Endothelial cell of umbilical vein (primary cell): Measurements from ENCODE around the gene RELCH.

Source experiments
- CTCF ChIP-seq, 2 donors: IDR thresholded peaks; 1 replicate in 1 of 2; 2 replicates in 1 of 2; pipeline ENCODE4 v1.5.1; 2011; ENCODE audit warnings: low read length in 2 of 2, mild to moderate bottlenecking in 2 of 2, moderate library complexity in 2 of 2, control low read depth in 1 of 2, inconsistent platforms in 1 of 2, low read depth in 1 of 2; ENCODE audit not compliant: insufficient read depth in 1 of 2; ENCODE audit errors: extremely low read depth in 1 of 2
- EZH2 ChIP-seq: IDR thresholded peaks from 2 replicates; pipeline ENCODE4 v1.6.1; 2012; ENCODE audit warnings: borderline replicate concordance, low read depth, mild to moderate bottlenecking, moderate library complexity, low read length, inconsistent platforms; ENCODE audit not compliant: severe bottlenecking
- FOS ChIP-seq: IDR thresholded peaks from 2 replicates; pipeline ENCODE4 v1.6.1; 2011; ENCODE audit warnings: mild to moderate bottlenecking, low read length, moderate library complexity, borderline replicate concordance; ENCODE audit not compliant: insufficient read depth
- GATA2 ChIP-seq: IDR thresholded peaks from 2 replicates; pipeline ENCODE4 v1.7.0; 2011; ENCODE audit warnings: low read depth, mild to moderate bottlenecking, moderate library complexity, mixed read lengths, low read length; ENCODE audit not compliant: insufficient read length, insufficient read depth
- JUN ChIP-seq: IDR thresholded peaks from 2 replicates; pipeline ENCODE4 v1.6.1; 2011; ENCODE audit warnings: borderline replicate concordance, low read depth; ENCODE audit not compliant: insufficient read length, insufficient read depth
- MAX ChIP-seq: IDR thresholded peaks from 2 replicates; pipeline ENCODE4 v1.6.1; 2011; ENCODE audit not compliant: insufficient read depth, insufficient read length
- MYC ChIP-seq: IDR thresholded peaks from one replicate; pipeline ENCODE4 v1.6.1; 2011; ENCODE audit warnings: mild to moderate bottlenecking, low read depth, low read length
- POLR2A ChIP-seq: IDR thresholded peaks from 2 replicates; pipeline ENCODE4 v1.6.1; 2012; ENCODE audit warnings: low read depth, mild to moderate bottlenecking, control low read depth, low read length
- POLR2AphosphoS5 ChIP-seq: IDR thresholded peaks from 2 replicates; pipeline ENCODE4 v1.6.1; 2012; ENCODE audit warnings: low read depth, mild to moderate bottlenecking, control low read depth, low read length, moderate library complexity; ENCODE audit not compliant: insufficient read depth

GRCh38 chr18:62284637-62285036 lies 97.6 kb downstream of the RELCH start:
- TF ChIP-seq CTCF (IDR thresholded peaks at IDR 0.05; ENCODE audit: extremely low read depth in 1 of 2, insufficient read depth in 1 of 2, low read depth in 1 of 2, low read length in 2 of 2) (no peak), MAX (no peak), POLR2AphosphoS5 (no peak), POLR2A (no peak), EZH2 (no peak), MYC (no peak), GATA2 (no peak), FOS (no peak), JUN (no peak)
